22Rv1 (cell line): Measurements from ENCODE around the gene BCKDHB.
"Not testable (repeated sequence)": the region's sequence is repeated elsewhere in the genome, so short reads cannot be mapped to it uniquely, and the experiment has no call there.

Source experiments
- H3K27ac ChIP-seq: fragments of 450-650 bp; 2 replicates; pipeline ENCODE4 v1.5.1; 2017
- ZFX ChIP-seq: fragments of 450-650 bp; IDR thresholded peaks from 2 replicates; pipeline ENCODE4 v1.6.1; 2017; ENCODE audit warnings: antibody characterized with exemption, borderline replicate concordance
- TF ChIP-seq, protein P1 (sequence below): fragments of 450-650 bp; IDR thresholded peaks from 2 replicates; pipeline ENCODE4 v1.5.1; 2017; ENCODE audit warnings: mild to moderate bottlenecking

The BCKDHB gene

DNA sequence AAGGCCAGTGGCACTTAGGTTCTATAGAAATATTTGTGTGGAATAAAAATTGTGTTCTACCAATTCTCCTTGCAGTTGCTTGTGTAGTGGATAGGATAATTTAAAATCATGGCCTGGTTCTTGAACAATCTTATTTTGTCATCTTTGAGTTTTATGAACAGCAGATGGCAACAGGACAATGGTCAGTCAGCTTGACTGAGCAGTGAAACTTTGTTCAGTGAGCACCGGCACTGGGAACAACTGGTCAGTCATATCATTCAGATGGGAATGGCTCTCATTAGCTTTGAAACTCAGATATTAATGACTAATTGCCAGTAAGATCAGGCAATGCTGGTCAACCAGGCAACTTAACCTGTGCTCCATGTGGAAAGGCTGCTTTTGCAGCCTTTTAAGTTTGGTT is 129.2 kb downstream of the BCKDHB start:
- H3K27ac ChIP-seq = no peak overlapping the region
- TF ChIP-seq ZFX = no peak
- TF ChIP-seq, protein P1, sequence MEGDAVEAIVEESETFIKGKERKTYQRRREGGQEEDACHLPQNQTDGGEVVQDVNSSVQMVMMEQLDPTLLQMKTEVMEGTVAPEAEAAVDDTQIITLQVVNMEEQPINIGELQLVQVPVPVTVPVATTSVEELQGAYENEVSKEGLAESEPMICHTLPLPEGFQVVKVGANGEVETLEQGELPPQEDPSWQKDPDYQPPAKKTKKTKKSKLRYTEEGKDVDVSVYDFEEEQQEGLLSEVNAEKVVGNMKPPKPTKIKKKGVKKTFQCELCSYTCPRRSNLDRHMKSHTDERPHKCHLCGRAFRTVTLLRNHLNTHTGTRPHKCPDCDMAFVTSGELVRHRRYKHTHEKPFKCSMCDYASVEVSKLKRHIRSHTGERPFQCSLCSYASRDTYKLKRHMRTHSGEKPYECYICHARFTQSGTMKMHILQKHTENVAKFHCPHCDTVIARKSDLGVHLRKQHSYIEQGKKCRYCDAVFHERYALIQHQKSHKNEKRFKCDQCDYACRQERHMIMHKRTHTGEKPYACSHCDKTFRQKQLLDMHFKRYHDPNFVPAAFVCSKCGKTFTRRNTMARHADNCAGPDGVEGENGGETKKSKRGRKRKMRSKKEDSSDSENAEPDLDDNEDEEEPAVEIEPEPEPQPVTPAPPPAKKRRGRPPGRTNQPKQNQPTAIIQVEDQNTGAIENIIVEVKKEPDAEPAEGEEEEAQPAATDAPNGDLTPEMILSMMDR = no peak

DNA sequence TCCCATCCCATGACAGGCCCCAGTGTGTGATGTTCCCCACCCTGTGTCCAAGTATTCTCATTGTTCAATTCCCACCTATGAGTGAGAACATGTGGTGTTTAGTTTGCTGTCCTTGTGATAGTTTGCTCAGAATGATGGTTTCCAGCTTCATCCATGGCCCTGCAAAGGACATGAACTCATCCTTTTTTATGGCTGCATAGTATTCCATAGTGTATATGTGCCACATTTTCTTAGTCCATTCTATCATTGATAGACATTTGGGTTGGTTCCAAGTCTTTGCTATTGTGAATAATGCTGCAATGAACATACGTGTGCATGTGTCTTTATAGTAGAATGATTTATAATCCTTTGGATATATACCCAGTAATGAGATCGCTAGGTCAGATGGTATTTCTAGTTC is 132.3 kb downstream of the BCKDHB start:
- H3K27ac ChIP-seq = not testable (repeated sequence)

DNA sequence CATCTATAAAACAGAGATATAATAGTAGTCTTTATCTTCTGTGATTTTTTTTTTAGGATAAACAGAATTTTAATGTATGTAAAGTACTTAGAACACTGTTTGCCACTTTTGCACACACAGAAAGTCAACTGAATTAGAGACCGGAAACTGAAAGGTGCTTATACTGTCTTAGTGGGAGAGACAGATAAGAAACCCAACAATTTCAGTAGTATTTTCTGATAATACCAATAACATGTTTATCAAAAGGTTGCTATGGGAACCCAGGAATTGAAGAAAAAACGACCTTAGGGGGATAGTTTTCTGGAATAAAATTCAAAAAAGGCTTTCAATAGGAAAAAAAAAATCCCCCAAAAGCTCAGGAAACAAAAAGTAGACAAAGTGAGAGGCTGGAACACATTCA is 138.6 kb downstream of the BCKDHB start:
- no peak overlapping the region for H3K27ac ChIP-seq
- no peak for TF ChIP-seq ZFX
- TF ChIP-seq, protein P1 = no peak

DNA sequence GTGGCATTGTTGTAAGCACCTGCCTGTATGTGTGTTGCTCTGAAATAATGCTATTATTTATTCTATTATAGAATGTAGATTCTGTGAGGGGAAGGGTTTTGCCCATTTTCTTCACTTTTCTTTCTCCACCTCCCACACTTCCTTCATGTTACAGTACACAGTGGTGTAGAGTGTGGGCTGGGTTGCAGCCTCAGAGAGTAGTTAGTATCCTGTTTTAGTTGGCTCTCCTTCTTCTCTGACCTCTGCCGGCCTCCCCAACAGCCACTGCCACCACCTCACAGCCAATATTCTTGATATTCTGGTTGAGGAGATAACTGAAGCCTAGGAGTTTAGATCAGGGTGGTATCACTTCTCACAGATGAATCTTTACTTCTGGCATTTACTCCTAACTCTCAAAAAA is 143.4 kb downstream of the BCKDHB start:
- no peak overlapping the region for H3K27ac ChIP-seq
- TF ChIP-seq, protein P1 = no peak
- no peak for TF ChIP-seq ZFX

DNA sequence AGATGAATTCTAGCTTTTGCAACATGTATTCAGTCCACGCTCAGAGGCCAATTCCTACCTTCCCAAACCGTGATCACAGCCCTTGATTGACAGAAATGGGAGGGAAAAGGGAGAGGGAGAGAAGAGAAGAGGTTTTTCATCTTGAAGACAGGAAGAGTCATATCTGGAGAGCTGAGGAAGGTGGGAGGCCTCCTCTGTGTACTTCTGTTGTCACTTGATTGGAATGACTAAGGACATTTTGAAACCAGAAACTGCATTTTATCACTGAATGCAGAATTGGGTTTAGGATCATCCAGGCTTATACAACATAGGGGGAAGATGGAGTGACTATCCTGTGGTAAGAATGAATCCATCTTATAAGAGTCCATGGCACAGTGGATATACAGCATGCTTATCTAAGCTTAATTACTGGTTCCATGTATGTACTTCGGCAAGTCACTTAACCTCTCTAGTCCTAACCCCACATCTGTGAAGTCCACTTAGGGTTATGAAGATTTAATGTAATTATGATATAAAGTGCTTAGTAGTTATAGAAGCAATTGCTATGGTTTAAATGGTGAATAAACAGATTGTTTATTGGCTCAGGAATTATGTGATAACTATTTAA is 144.0 kb downstream of the BCKDHB start:
- no peak for TF ChIP-seq ZFX
- TF ChIP-seq, protein P1 = no peak
- no peak overlapping the region for H3K27ac ChIP-seq

DNA sequence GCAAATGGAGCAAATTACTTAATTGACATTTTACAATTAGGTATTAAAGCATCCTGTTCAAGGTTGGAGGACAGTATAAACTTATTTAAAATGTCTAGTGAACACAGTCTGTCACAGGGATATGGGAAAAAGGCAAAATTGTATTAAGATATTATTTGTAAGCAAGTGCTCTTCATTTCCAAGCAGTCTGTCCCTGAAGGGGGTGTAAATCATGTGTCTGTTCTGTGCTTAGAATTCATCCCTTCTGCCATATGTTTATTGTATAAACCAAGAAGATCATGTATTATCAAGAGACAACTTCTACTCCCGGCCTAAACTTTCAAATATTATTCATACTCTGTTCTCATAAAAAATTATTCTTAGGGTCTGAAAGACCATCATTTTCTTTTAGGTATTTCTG is 144.8 kb downstream of the BCKDHB start:
- no peak overlapping the region for H3K27ac ChIP-seq
- TF ChIP-seq, protein P1 = no peak
- TF ChIP-seq ZFX = no peak

DNA sequence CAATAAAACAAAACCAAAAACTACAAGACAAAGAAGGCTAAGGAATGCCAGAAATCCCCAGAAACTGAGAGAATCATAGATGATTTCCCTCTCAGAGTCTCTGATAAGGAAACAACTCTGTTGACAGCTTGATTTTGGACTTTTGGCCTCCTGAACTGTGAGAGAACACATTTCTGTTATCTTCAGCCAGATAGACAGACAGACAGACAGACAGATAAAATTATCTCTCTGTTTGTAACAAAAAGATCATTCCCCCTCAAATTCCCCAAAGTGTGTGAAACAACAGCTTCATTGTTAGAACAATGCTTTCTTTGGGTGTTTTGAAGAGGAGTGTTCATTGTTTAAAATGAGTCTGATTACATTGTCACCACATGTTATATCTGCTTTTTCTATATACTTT is 148.2 kb downstream of the BCKDHB start:
- H3K27ac ChIP-seq = no peak overlapping the region
- TF ChIP-seq, protein P1 = no peak
- TF ChIP-seq ZFX = no peak

DNA sequence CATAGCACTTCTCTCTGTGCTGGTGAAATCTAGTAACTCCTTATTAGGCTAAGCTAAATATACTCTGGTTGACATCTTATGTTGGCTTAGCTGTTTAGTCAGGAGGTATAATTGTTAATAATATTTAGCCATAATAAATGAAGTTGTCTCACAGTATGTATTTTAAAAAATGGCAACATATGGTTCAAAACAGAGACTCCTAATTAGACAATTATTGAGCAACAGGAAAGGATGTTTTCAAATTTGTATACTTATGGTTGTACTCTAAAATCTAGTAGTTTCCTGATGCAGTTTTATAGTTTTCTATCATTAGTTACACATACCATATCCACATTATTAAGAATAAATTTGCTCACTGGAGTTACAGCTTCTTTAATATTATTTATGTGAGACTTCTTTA is 150.2 kb downstream of the BCKDHB start:
- H3K27ac ChIP-seq = no peak overlapping the region

More for the DNA sequence above, 150.2 kb downstream of the BCKDHB start:
- TF ChIP-seq, protein P1 = no peak
- no peak for TF ChIP-seq ZFX
